Inflammatory macrophage treated with lipopolysaccharide for 4 hours (primary cell): ENCODE data around the gene CHST3.
"Not testable (repeated sequence)": the region's sequence is repeated elsewhere in the genome, so short reads cannot be mapped to it uniquely, and the experiment has no call there.

Experiments used
- DNase-seq: peaks from one replicate; pipeline ENCODE4 v3.0.0-alpha.2; 2020

Gene CHST3

DNA sequence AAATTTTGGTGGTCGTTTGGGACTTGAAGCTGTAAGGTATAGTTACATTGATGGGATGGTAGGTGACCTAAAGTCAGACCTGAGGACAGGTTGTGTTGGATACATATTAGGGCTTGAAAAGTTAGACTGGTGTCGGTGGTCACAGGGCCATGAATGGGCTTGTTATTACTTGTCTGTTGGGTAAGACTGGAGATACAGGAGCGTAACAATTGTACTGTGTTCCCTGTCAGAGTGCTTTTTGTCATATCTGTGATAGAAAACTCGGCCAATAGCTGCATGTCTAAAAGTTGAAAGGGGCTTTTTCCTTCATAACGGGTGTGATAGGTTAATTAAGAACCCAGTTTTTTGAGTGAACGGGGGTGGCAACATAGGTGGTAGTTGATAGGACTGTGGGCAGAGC, 13.5 kb upstream of the CHST3 start:
- DNase-seq: no peak

DNA sequence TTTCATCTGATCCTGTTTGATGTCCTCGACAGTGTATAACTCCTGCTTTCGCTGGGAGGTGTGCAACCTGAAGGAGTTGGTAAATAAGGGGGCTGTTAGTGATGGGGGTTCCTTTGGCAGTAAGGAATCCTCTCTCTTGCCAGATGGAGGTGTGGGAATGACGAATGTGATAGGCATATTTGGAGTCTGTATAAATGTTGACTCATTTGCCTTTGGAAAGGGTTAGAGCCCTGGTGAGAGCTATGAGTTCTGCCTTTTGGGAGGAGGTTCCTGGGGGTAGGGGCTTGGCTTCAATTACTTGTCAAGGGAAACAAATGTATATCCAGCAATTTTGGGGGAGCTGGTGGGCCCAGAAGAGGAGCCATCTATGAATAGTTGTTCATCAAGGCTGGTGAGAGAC, 11.4 kb upstream of the CHST3 start:
- DNase-seq: no peak

DNA sequence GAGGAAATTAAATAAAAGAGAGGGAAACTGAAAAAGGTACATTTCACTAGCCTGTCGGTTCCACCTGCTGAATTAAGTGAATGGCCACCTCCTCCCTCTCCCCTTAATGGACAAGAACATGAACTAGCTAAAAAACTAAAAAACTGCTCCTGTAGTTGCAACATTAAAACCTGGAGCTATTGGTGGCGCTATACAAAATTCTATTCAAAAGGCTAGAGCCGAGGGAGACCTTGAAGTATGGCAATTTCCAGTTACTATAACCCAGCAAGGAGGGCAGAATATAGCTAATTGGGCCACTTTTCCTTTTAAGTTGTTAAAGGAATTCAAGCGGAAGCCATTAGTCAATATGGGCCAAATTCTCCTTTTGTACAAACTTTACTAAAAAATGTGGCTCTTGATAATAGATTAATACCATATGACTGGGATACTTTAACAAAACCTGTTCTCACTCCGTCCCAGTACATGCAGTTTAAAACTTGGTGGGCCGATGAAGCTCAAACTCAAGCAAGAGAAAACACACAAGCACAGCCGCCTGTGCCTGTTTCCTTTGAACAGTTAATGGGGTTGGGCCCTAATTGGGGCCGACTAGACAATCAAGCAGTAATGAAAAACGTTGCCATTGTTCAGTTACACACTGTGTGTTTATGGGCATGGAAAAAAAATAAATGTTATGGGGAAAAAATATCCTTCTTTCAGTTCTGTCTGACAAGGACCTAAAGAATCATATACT, 6.5 kb upstream of the CHST3 start:
- DNase-seq: no peak

DNA sequence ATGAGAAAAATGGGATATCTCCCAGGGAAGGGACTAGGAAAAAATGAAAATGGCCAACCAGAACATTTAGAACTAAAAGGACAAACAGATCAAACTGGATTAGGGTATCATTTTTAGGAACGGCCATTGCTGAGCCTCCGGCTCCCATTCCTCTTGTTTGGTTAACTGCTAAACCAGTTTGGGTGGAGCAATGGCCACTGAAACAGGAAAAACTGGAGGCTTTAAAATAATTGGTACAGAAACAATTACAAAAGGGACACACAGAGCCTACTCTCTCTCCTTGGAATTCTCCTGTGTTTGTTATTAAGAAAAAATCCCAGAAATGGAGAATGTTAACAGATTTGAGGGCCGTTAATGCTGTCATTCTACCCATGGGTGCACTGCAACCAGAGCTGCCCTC, 4.7 kb upstream of the CHST3 start:
- no peak for DNase-seq

DNA sequence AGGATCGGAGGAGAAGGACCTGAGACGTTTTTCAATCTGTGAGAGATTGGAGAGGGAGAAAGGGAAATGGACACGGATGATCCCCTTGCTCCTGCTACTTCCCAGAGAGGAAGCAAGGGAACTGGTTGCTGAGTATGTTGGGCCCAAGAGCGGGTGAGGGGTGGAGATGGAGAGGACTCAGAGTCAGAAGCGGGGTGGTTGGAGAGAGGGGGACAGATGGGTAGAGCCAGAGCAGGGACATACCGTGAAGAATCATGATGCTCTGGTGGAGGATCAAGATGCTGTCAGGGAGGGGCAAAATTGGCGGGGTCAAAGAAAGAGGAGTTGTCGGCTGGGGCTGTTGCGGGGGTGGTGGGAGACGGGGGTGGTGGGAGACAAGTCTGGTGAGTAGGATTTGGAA, 2.4 kb upstream of the CHST3 start:
- DNase-seq: no peak

DNA sequence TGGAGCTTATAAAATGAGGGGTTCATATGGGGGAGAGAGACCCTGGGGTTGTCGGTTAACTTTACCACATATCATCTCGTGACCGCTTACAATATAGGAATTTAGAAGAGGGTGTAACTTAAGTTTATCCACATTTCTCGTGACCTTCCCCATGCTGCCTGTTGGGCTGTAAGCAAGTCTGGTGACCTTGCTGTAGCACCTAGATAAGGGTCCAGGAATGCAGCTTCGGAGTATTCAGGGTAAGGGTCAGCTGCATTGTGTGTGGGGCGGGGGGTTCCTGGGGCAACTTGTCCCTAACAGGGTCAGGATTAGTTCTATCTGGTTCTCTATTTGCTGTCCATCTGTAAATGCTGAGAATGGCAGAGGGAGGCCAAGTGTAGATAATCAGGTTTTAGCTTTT, 1.3 kb upstream of the CHST3 start:
- no peak for DNase-seq

DNA sequence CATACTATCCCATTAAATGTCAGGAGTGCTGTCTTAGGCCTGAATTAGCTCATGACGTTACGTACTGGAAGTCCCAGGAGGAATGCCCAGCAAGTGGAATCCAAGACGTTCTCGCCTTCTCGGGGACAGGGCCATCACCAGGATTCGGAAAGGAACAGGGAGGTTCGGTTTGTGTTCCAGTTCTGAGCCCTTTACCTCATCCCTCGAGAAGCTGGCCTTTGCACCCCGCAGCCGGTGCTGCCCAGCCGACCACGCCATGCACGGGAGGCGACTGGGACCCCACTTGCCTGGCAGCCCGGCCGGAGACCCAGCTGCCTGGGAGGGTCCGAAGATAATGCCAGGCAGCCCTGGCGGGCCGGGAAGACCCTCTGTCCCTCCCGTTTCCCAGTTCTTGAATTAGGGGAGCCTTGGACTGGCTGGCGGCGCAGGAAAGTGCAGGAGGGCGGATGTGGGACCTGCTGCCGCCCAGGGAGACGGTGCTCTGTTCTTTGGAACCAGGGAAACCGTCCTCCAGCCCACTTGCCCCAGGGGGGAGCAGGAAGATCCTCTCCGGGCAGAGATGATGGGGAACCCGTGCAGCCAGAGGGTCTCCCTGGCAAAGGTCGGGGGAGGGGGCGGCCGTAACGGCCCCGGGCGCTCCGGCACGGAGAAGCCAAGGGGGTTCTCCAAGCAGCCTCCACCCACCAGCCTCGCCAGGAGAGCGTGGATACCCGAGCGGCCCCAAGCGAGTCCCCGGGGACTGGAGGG, 671 bp upstream of the CHST3 start:
- DNase-seq: no peak

DNA sequence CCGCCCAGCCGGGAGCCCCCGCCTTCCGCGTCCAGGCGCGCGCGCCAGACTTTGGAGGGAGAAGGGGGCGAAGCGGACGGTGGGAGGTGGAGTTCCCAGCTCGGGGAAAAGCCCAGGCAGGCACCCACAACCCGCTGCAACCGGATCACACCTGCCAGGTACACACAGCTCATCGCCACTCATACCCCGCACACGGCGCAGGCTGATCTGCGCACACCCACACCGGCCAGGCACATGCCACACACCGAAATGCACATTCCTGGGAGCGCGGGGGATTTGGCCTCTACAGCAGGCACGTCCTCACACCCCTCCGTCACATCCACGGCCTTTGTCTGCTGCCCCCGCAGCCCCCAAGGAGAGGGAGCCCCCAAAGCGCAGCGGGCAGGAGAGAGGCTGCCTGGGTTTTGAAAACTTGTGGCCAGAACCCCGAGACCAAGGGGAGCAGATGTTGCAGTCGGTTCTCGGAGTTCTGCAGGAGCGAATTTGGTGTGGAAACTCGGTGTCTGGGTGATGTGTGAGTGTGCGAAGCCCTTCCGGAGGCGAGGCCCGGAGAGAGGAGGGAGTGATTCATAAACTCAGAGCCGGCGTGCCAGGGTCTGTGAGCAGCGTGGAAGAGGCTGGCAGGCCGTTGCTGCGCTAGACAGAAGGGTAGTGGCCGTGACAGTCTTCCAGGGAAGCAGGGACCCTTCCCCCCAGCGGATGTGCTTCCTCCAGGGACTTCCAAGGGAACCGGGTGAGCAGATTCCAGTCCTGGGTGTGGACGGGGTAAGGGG, 734 bp downstream of the CHST3 start:
- DNase-seq: peak; percentile 37

DNA sequence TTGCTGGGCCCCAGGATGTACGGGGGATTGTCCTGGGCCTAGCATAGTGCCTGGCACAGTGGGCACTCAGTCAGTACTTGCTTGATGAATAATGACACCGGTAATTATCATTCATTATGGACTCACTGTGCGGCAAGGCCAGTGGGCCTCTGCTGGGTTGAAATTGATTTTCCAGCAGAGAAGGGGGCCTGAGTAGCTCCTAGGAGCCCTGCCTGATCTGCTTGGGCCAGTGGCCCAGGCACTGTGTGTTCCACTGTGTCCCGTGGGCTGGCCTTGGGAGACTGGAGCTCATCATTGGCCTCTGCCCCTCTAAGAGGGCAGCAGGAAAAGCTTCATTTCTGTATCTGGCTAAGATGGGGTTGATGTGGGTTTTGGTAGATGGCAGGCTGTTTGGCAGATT, 1.4 kb downstream of the CHST3 start:
- no peak for DNase-seq

DNA sequence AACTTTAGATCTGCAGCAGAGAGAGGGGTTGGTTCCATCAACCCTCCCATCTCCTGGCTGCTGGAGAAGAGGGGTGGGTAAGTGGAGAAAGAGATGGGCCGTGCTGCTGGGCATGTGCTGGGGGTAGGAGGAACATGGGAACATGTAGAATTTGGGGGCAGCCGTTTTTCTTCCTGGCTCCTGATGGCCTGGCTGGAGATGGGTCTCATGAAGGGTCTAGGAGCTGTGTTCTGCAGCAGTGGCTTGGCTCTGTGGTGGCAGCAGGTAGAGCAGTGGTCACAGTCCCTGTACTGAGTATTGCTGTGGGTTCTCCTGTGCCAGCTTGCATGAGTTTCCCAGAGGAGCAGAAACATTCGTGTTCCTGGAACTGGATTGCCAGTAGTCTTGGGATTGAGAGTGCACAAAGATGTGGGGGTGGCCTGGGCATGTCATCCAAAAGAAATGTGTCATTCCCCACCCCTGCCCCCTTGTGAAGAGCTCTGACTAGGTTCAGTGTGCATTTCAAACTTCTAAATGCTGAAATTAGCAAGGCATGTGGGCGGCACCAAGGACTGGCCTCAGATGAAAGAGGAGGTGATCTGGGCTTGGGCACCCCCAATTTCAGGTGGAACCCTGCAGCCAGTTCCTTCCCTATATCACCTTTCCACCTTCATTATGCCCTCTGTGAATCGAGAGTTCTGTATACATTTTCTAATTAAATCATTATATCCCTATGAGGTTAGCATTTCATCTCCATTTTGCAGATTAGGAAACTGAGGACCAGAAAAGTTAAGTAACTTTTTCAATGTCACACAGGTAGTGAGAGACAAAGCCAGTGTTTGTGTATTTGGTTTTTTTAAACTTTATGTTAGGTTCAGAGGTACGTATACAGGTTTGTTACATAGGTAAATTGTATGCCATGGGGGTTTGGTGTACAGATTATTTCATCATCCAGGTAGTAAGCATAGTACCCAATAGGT, 2.1 kb downstream of the CHST3 start:
- no peak for DNase-seq

DNA sequence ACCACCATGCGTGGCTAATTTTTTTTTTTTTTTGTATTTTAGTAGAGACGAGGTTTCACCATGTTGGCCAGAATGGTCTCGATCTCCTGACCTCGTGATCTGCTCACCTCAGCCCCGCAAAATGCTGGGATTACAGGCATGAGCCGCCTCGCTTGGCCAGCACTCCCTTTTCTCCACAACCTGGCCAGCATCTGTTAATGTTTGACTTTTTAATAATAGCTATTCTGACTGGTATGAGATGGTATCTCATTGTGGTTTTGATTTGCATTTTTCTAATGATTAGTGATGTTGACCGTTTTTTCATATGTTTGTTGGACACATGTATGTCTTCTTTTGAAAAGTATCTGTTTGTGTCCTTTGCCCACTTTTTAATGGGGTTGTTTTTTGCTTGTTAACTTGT, 3.8 kb downstream of the CHST3 start:
- DNase-seq: not testable (repeated sequence)

DNA sequence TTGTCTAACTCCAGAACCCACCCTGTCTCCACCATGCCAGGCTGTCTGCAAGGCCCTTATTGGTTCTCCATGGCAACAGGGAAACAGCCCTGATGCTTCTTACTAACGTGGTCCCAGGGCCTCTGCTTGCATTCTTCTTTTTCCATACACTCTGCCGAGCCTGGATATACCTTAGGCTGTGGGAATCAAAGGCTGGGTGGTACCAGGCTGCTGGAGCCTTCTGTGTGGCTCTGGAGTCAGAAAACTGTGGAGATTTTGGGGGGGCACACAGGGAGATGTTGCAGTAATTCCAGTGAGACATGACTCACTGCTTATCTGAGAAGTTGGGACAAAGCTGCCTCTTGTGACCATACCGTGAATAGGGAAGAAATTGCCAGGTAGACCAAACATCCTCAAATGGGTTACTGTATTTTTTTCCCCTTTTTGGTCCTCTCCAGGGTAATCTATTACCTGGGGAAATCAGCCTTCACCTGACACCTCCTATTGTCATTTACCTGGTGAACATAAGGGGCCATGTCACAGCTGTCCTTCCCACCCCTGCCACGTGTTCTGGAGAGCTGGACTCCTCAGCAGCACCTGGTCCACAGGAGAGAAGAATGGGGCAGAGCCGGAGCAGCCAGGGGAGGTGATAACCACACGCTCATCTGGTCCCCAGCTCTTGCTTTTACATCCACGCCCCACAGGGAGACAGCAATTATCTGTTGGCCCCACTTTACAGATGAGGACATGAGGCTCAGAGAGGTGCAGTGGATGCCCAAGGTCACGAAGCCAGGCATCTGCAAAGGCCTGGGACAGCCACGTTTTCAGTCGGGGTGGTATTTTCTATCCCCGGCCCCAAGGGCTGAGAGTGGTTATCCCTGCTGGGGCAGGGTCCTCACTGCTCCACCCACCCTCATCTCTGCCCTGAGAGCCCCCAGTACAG, 4.6 kb downstream of the CHST3 start:
- no peak for DNase-seq

DNA sequence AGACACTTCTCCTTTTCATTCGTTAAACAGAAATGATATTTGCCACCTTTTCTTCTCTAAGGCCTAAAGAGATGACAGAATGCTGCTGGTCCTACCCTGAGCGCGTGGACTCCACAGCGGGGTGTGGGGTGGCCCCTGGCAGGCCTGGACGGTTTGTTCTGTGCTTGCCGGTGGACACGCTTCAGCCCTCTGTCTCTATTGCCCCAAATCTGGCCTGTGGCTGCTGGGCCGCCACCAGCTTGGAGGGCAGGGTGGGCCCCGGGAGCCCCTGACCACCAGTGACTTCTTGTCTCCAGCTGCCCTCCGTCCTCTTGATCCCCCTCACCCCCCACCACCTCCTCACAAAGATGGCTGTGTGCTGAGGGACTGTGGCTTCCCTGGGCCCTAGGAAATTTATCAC, 5.7 kb downstream of the CHST3 start:
- DNase-seq: no peak

DNA sequence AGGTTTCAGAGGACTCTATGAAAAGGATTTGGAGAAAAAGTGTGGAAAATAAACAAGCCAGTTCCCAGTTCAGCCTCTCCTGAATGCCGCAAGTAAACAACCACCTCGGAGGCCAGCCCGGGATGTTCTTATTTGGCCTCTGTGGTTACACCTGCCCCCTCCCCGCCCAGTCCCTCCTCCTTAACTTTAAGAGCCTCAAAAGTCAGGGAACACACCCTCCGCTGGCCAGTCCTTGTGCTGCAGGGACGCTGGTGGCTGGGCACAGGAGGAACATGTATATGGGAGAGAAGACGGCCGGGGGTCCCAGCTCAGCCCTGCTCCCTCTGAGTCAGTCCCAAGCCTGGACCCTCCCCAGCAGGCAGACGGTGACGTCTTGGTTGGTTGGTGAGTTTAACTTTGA, 6.1 kb downstream of the CHST3 start:
- no peak for DNase-seq

DNA sequence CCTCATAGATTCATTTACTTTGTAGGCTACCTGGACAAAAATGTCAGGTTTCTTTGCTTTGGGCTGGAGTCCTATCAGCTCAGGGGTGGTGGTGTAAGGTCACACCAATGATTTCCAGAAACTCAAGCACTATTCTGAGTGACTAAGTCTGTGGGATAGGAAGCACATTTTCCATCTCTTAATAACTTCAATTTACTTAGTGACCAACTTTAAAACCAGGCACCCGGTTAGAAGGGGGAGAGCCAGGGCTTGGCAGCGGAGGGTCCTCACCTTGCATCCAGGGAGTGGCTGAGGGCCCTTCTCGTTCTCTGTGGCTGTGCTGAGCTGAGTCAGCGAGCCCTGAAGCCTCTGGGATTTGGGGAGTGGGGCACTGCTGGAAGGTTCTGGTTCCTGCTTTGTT, 6.7 kb downstream of the CHST3 start:
- DNase-seq: no peak

DNA sequence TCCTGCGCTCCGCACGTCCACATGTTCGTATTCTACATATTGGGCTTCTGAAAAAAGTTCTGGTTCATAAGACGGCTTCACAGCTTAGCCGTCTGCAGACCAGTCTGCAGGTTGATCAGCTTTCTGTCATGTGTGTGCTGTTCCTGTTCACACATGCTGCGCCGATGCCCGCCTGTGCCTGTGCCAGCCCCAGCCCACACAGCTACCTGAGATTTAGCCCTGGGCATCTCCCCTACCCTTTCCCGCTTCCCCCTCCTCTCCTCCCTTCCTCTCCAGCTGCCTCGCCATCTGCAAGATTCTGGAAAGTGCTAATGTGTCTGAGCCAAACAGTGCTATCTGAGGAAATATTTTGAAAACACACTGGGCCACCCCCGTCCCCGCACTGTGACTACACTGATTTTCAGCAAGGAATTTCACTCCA, 7.1 kb downstream of the CHST3 start:
- DNase-seq: no peak

DNA sequence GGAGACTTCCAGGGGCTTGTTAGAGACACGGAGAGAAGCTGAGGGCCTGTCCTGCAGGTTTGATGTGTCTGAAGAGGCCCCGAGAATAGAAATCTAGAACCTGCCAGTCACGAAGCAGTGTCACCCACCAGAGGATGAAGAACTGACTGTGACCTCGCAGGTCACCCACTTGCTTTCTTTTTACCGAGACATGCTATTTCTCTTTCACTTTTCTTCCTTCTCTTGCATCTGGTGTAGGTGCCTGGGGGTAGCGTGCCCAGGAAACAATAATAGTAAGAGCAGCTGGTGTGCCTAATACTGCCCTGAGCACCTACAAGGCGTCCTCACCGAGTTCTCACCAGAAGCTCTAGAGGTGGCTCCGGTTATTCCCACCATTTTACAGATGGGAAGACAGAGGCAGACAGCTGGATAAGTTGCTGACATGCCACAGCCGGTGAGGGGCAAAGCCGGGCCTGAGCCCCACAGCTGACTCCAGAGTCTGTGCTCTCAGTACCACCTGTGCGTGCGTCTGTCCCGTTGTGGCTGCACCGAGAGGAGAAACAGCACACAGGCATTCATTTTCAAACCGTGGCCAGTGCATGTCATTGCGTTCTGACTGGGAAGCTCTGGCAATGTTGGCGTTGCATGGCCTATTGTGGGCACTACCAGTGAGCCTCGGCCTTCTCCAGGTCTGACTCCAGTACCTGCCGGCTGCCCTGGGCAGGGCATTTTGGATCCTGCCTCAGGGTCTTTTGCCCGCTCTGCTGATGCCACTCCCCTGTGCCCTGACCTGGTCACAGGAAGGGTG, 7.8 kb downstream of the CHST3 start:
- DNase-seq: peak; percentile 24

DNA sequence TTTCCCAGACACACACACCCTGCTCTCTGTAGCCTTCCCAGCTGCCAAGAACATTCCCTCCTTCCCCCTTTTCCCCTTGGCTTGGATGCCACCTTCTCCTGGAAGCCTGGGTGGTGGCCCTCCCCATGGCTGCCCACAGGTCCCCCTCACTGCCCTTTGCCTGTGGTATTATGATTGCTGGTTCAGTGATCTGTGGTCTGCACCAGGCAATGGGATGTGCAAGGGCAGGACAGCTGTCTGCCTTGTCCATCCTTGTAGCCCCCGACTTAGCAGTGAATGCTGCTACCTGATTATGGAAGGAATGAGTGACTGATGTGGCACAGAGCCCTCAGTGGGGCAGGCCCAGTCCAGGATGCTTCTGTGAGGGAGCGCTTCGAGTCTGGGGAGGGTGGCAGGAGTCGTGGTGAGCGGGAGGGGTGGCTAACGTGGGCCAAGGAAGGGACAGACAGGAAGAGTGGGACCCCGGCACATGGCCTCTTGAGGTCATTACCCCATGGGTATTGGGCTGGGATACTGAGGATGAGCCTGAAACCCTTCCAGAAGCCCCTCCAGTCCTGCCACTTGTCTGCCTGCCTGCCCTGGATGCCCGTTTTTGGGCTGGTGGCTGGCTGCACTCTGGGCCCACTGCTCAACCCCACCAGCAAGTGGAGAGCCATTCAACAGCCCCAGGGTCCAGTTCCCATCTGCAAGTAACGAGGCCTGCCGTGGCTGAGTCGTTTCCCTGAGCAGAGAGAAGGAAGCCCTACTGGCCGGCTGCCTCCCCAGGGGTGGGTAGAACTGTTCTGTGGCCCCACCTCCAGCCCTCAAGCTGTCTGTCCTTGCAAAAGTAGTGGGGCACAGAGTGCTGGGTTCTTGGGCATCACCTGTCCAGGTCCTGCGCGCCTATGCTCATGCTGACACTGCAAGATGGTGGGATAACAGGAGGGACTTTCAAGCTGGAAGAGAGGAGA, 8.8 kb downstream of the CHST3 start:
- no peak for DNase-seq

DNA sequence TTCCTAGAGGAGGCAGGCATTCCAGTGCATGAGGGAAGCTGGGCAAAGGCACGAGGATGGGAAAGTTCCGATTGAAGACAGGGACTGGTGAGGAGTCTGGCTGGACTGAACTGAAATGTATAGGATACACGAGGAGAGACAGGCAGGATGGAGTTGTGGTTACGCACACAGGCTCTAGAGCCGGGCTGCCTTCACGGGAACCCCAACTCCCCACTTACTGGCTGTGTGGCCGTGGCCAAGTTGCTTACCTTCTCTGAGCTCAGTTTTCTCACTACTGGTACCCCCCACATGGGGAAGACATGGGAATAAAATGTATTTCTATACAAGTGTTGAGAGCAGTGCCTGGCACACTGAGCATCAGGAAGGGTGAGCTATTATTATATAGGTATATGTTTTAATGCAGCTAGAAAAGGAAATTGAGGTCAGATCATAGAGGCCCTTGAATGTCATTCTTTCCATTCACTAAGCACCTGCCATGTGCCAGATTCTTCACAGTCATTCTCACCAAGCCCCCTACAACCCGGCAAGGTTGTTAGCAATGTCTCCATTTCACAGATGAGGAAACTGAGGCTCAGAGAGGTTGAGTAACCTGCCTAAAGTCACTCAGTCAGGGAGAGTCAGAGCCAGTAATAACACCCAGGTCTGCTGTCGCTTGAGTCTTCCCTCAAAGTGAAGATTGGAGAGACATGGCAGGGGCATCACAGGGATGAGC, 9.7 kb downstream of the CHST3 start:
- DNase-seq: no peak
